Activated naive CD8-positive, alpha-beta T cell treated with anti-CD3 and anti-CD28 coated beads, Interleukin-2, amount 50 U/mL, for 16 hours (primary cell): Measurements from ENCODE around the gene AFAP1L2.

Experiments
- DNase-seq: peaks from one replicate; pipeline ENCODE4 v3.0.0-alpha.2; 2020; ENCODE audit warnings: low read depth, low spot score

AFAP1L2 gene

DNA sequence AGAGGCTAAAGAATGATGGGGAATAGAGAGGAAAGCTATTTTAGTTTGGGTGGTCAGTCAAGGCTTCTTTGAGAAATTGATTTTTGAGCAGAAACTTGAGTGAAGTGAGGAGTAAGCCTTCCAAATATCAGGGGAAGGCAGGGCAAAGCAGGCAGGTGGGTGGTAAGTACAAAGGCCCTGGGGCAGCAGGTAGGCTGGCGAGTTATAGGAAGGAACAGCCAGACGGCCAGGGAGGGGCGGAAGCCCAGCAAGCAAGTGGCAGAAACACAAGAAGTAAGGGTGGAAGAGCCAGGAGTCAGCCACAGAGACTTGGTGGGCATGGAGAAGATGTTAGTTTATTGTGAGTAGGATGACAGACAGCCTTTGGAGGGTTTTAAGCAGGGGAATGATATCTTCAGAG, 130.4 kb downstream of the AFAP1L2 start:
- DNase-seq = no peak

DNA sequence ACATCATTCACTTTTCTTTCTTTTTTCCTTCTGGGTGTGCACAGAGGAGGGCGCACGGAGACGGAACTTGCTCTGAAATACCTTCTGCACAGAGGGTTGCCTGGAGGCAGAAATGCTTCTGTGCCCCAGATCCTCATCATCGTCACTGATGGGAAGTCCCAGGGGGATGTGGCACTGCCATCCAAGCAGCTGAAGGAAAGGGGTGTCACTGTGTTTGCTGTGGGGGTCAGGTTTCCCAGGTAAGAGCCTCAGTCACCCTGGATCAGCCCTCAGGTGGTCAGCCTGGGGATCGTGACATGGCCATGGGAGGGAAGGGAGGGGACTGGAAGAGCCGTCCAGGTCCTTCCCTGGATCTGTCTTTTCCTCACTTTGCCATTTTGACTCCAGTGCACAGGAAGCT, 131.6 kb downstream of the AFAP1L2 start:
- DNase-seq = no peak

DNA sequence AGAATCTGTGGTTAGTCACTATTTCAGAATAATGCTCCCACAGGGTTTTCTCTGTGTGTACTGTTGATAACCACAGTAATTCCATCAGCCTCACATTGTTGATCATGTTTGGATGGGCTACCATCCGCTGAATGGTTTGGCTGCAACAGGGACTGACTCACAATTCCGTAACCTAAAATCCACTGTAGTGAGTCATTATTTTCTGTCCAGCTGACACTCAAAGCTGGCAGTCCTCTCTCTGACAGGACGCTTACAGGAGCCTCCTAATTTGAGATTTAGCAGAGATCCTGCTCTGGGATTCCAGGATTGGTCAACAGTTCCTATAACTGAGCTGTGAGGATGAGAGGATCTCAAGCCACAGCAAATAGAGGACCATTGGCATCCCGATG, 132.5 kb downstream of the AFAP1L2 start:
- DNase-seq = no peak

DNA sequence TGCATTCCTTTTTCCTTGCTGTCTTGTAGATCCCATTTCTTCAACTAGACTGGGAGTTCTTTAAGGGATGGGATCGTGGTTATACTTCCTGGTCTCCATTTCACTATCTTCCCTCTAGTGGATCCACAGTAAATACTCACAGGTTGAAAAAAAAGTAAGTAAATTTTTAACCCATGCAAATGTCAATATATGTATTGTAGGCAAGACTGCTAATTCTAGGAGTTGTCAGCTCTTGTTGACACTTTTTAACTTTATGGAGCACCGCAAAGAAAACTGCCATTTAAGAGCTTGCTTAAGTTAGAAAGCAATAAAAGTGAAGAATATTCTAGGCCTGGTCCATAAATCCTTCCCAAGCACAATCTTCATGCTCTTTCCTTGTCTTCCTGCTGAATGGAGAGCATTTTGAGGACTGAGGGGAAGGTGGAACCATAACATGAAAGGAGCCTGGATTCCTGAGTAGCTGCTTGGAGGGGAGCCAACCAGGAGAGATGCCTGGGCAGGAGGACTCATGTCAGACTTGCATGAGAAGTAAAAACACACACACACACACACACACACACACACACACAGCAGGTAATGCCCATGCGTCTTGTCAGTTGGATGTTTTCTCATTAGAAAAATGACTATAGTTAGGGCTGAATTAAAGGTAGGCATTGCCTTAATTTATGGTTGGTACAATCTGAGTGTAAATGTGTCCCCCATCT, 133.1 kb downstream of the AFAP1L2 start:
- no peak for DNase-seq

DNA sequence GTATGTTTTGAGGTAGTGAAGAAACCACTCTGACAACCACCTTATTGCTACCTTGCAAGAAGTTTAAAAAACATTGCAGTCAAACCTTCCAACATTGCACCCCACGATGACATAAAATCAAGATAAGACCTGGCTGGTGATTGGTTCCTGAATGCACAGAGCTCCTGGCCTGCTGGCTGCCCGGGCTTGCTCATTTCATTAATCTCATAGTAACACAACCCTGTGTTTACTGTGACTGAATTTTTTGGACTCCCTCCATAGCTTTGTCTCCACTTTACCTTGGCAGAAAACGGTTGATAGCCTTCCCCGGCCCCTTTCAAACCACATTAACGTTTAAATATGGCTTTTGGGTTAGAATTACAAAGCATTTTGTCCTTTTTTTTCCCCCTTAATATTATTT, 137.8 kb downstream of the AFAP1L2 start:
- no peak for DNase-seq

DNA sequence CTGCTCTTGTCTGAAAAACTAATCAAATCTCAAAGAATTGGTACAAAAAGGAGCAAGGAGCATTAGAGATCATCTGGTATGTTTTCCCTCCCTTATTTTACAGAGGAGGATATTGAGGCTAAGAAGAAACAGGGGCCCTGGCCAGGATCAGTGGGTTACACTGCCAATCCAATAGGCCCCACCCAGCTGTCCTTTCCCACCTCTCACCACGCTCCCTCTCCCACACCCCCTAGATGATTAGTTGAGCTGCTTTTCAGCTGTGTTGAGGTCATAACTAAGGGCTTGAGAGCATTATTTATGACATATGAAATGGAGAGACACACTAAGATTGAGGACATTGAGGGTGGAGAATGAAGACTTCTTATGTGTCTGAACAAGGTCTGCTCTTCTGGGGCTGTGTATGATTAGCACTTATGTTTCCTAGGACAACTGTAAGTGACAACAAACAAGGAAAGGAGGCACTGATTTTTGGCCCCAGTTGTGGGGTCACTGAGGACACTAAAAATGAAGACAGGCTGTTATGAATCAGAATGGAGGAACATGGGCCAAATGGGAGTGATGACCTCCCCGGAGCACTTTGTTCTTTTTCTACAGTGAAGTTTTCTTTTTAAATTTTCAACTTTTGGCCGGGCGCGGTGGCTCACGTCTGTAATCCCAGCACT, 138.8 kb downstream of the AFAP1L2 start:
- no peak for DNase-seq

DNA sequence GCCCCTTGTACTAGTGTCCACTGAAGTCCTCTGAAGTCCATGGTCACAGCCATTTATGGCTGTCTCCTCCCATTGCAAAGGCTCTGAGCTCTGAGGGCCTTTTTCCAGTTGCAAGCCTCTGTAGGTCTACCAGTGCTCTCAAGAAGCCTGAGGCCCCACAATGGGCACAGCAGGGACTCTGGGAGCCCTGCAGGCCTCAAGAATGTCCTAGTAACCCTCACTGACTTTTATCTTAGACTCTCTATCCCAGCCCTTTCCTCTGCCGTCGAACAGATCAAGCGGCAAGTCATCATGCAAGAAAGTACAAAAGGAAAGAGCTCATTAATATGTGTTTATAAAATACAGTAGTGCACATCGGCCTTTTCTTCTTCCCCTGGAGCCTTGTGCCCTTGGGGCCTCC, 141.8 kb downstream of the AFAP1L2 start:
- DNase-seq = no peak

DNA sequence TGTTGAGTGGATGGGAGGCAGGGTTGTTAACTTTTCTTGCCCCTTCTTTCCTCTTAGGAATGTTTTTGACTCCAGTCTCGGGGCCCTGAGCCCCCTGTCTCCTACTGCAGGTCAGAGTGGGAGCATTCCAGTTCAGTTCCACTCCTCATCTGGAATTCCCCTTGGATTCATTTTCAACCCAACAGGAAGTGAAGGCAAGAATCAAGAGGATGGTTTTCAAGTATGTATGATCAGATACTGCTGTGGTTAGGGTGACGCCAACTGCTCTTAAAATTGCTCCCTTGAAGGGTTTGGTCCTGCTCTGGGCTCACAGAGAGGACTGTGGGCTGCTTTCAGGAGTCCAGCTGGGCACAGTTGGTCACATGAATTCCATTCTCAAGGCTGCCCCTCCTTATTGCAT, 143.2 kb downstream of the AFAP1L2 start:
- DNase-seq = no peak

DNA sequence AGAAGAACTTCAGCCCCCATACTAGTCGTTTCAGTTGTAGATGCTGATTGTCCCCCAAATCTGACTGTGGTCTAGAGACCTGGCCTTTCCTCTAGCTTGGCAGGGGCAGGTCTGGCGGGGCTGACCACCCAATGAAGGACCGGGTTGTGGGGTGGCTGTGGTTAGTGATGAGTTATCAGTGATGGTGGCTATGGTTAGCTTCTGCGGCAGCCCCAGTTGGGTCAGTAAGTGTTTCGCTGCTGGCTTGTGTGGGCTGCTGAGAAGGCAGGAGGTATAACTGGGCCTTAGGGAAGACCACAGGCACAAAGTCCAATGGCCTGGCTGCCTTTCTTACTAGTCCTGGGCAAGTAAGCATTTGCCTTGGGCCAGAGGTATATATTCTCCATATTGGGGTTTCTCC, 143.9 kb downstream of the AFAP1L2 start:
- DNase-seq = no peak

DNA sequence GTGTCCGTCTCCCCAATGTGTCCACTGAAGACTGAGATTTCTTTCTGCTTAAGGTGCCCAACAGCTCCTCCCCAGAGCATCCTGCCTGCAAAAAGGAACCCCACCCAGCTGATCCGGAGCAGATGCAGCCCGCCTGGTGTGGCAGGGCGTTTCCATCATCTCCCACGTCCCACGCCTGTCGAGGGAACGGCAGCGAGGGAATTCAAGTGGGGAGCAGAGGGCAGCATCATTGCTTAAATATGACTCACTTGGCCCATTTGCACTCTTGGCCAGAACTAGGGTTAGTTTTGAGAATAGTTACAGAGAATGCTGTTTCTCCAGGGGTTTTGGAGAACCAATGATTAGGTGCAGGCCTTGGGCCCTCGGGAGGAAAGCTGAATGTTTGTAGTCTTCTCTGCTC, 144.5 kb downstream of the AFAP1L2 start:
- no peak for DNase-seq

DNA sequence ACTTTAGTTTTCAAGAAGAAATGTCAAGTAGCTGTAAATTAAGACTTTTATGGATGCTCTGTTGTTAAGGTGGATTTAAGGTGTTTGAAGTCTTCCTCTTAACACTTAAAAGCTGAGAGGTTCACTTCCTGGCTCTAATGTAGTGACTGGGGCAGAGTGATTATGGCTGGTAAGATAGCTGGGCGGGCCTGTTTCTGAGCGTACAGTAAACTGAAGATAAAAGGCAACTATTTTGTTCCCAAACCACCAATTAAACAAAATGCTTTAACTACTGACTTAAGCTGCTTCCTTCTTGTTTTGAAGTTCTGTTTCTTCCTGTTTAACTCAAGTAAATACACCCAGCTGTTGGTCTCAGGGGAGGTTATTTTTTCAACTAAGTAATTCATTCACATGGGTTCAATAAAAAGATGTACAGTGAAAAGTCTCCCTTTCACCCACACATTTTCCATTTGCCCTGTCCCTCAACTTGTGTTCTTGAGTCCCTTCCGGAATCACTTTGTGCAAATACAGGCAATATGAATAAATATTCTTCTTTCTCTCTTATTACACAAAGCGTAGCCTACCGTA, 145.9 kb downstream of the AFAP1L2 start:
- no peak for DNase-seq

DNA sequence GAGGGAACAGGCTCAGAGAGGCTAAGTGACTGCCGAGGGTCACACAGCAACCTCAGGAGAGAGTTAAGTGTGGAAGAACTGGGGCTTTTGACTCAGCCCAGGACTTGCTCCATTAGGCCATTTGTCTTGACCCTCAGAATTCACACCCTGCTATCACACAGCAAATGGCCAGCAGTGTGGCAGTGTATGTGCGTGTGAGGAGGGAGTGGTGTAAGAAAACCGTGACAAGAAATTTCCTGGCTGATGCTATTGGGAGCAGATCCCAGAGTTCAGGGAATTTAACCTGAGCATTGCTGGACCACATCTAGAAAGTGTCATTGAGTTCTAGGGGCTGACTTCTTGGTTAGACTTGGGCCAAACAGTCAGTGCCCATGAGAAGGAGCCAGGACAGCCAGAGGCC, 146.8 kb downstream of the AFAP1L2 start:
- no peak for DNase-seq

DNA sequence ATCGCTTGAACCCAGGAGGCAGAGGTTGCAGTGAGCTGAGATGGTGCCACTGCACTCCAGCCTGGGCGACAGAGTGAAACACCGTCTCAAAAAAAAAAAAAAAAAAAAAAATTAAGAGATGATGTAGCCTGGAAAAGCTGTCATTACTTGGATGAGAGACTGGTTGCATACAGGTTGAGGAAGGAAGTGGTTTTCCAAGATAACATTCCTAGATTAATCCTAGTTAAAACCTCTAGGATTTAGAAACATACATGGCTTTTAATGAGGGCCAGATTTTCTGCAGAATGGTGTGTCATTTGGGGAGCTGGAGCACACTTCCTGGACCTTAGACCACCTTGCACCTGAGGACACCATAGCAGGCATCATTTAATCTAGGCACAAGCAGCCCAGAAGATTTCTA, 147.5 kb downstream of the AFAP1L2 start:
- DNase-seq = no peak

DNA sequence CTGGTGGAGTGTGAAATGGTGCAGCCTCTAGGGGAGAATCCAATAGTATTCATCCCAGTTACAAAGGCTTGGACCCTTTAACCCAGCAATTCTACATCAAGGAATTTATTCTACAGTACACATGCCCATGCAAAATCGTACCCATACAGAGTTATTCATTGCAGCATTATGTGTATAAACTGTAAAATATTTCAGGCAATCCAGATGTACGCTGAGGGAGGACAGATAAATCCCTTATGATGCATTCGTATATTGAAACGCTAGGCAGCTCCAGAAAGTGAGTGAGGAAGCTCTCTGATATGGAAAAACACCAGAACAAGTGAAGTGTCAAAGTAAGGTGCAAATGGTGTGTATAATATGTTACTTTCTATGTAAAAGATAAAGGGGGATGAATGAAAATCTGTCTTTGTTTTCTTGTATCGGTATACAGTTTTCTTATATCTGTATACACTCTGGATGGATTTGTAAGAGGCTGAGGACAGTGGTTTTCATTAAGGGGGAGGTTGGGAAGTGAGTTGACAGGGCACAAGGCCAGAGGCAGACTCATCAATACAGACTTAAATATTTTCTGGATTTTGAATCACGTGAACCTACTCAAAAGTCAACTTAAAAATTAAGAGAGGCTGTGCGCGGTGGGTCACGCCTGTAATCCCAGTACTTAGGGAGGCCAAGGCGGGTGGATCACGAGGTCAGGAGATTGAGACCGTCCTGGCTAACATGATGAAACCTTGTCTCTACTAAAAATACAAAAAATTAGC, 148.1 kb downstream of the AFAP1L2 start:
- no peak for DNase-seq

DNA sequence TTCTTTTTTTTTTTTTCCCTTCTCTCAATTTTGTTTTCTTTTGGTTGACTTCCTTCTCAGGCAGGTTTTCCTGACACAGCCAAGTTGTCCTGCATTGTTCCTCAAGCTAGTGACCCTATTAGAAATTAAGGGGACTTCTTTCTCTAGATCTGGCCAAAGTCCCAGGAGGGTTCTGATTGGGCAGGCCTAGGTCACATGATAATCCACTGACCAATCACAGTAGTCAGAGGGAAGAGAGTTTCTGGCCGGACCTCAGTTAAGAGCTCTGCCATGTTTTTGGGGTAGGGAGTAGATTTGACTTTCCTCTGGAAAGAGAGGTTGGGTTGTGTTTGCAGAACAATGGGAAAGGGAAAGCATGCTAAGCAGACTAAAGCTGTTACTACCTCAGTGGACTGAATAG, 149.1 kb downstream of the AFAP1L2 start:
- DNase-seq = no peak

DNA sequence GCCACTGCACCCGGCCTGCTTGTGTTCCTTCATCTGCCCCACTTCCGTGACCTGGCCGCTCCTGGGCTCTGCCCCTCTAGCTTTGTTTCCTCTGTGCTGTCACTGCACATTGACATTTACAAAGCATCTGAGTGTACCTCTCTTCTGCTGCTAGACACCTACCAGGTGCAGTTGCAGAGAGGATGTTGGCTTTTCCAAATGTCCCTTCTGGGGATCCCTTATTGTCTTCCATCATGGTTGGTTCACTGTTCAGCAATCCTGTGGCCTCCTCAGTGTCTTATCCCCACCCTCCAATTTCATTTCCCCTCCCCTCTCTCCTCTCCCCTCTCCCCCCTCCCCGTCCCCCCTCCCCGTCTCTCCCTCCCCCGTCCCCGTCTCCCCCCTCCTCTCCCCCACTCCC, 151.4 kb downstream of the AFAP1L2 start:
- DNase-seq = no peak

DNA sequence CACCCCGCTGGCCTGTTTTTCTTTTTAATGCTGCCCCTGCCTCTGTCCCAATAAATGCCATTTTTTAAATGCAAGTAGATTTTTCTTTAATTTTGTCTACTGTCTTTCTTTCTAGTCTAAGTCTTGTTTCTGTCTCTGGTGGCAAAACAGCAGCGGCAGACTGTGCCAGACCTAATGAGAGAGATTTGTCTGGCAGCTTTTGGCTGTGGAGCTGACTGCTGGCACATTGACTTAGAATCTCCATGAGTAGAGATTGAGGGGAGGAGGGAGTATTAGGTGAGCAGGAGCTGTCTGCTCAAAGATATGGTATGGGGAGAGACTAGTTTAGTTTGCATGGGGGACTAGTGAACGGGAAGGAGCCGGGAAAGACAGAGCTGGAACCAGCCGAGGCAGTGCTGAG, 152.2 kb downstream of the AFAP1L2 start:
- no peak for DNase-seq

DNA sequence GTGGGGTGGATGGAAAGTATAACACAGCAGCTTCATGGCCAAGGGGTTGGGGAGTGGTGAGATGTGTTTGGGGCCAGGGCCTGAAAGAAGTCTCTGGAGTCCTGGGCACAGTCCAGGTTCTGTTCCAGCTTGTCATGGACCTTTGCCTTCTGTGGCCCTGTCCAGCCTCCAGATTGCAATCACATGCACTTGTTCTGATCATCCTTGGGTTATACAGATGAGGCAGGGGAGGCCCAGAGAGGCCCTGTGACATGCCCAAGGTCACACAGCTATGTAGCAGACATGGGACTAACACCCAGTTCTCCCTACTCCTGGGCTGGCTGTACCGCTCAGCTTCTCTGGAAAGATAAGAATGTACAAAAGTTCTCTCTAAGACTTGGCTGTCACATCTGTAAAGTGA, 153.6 kb downstream of the AFAP1L2 start:
- no peak for DNase-seq

DNA sequence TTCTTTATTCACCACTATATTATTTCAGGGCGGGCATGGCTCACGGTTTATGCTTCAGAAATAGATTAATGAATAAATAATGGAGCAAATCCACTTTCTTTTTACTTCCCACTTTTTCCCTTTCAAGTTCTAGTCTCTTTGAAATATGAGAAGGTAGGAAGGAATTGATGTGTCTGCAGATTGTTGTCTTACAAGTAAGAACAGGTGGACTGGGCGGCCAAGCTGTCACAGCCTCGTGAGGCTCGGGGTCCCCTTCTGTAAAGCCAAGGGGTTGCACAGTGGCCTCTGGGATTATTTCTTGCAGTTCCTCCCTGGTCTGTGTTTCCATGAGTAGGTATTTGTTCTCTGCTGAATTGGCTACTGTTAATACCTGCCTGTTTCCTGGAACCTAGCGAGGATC, 154.1 kb downstream of the AFAP1L2 start:
- no peak for DNase-seq

DNA sequence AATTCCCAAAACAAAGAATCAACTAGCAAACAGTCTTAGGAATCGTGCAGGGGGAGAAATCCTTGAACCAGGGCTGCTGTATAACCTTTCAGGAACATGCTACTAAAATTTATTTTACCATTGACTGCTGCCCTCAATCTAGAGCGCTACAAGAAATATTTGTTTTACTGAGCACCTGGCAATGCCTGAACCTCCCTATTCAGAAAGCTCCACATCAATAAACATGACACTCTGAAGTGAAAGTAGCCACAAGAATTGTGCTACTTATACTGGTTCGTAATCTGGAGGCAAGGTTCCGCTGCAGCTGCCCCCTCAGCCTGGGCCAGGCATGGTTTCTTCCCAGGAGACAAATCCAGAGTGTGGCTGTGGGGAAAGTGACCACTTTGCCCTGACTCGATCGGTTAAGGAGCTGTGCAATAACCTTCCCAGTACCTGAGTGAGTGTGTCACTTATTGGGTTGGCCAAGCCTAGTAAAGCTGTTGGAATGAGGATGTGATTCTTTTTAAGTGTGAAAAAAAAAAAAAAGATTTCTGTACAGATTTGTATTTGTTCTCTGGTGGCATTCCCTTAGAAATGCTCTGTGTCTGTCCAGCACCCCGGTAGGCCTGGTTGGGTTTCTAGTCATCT, 157.5 kb downstream of the AFAP1L2 start:
- no peak for DNase-seq

DNA sequence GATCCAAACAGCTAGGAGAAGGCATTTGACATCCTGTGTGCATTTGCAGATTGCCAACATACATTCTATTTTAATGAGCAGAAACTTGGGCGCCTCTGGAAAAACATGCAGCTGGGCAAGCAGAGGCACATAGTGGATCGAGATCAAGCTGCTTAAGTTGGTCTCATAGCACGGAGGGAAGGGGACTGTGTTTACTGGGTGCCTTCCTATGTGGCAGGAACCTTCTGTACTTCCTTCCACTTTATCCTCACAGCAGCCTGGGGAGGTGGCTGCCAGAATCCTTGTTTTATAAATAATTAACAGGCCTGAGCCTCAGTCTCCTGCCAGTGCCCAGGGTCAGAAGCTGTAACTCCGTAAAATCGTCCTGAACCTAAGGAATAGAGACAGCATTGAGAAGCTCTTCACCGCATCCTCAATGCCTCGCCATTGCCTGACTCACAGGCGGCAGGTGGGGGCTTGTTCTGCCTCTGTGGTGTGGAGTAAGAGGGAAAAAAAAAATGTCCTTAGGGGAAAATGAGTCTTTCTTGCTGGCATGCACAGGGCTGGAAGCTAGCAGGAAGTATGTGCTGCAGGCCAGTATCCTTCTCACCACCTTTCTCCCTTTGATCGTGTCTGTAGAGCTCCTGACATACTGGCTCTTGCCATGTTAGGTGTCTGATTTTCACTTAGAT, 159.0 kb downstream of the AFAP1L2 start:
- no peak for DNase-seq
